Right kidney (tissue), 1 donor: ENCODE measurements around the gene CSRP2.

Source experiments
- DNase-seq: peaks from one replicate; pipeline ENCODE4 v3.0.0-alpha.2; 2016

Gene CSRP2

DNA sequence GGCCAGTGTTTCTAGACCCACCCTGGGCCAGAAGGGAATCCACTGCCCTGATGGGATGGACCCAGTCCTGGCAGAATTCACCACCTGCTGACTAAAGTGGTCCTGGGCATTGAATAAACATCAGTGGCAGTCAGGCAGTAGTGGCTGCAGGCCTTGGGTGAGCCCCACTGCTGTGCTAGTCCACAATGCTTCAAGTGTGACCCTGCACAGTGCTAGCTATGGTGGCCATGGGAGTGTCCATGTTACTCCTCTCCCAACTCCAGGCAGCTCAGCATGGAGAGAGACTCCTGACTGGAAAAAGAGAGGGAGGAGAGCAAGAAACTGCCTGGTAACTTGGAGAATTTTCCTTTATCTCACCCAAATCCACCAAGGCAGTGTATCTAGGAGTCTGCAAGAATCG is 17.5 kb upstream of the CSRP2 start:
- DNase-seq, result no peak

DNA sequence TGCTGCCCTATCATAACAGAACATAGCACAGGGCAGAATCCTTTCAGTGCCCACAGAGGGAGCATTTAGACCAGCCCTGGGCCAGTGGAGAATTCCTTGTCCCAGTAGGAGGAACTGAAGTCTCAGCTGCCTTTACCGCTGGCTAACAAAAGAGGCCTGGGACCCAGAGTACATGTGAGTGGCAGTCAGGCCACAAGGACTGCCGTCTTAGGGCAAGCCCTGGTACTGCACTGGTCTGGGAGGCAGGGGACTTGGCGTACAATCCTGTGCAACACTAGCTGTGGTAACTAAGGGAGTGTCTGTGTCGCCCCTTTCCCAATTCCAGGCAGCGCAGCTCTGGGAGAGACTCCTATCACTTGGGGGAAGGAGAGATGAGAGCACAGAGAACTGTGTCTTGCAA is 17.0 kb upstream of the CSRP2 start:
- DNase-seq, result no peak

DNA sequence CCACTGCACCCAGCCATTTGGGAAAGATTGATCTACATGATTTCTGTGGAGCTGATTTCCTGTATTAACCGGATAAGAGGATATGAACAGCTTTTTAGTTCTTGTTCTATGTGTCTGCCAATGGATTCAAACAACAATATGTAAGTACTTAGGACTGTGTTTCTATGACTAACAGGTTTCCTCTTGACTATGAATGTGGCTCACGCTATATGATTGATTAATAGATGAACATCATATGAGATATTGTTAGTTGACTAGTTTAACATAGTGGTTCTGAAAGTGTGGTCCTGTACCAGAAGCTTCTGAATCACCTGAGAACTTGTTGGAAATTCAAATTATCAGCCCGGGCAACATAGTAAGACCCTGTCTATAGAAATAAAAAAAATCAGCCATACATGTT is 12.8 kb upstream of the CSRP2 start:
- DNase-seq, result no peak

DNA sequence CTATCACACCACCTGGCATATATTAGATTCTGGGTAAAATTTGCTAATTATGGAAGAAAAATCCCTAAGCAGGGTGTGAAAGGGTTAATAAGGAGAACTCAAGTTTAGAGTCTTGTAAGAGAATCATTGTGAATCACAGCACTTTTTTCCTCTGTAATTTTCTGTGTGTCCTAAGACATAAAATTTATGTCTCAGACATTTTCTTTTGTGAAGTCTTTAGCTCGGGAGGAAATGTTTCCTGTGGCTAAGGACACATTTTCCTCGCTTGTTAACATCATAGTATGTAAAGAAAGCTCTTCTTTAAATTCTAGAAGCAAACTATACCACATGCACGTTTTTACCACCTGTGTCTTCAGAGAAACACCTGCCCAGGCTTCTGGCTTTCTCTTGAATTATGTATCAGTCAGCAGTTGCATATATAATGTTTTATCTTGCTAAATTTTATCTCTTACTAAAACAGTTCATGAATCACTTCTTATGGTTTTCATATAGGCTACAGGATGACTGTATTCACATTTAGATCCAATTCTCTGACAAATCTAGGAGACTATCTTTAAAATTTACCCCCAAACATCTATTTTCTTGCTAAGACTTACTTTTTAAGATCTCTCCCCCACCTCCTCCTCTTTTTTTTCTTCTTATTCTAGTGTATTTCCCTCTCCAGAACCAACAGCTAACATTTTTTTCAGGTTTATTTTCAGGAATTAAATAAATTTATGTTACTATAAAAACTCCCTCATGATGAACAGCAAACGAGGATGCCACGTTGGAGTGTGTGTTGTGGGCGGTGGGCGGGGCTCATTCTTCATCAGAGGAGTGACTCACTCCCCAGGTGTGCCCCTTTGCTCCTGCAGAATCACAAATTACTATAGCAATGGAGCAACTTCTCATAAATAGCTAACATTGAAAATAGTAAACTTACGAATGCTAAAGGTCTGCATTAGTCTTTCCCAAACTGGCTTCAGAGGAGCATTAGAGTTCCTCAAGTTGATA is 11.6 kb upstream of the CSRP2 start:
- DNase-seq, result no peak

DNA sequence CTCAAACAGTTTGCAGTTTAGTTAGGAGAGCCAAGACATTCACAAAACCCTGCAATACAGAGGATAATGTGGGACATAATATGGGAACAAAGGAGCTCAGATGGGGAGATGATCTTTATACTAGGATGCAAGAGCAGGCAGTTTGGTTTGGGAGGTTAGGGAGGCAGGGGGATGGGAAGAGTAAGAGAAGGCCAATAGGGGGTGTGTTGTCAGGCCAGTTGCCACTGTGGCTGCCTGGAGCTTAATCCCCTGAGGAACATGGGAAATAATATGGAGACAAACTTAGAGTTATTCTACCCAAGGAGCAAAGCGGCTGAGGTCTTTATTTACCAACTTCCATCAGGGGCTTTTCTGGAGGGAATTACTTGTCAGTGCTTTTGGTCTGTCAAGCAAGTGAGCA is 10.0 kb upstream of the CSRP2 start:
- DNase-seq, result no peak

DNA sequence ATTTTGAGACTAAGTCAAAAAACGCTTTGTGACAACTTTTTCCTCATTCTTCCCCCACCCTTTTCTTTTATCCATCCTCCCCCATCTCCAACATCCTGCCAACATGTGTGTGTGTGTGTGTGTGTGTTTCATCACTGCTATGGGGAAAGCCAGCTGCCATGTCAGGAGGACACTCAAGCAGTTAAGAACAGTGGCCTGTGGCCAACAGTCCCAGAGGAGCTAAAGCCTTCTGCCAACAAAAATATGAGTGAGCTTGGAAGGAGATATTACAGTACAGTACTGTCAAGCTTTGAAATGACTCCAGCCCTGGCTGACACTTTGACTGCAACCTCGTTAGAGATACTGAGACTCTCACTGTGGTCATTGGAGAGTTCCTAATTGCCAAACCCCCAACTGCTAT is 5.0 kb upstream of the CSRP2 start:
- no peak for DNase-seq

DNA sequence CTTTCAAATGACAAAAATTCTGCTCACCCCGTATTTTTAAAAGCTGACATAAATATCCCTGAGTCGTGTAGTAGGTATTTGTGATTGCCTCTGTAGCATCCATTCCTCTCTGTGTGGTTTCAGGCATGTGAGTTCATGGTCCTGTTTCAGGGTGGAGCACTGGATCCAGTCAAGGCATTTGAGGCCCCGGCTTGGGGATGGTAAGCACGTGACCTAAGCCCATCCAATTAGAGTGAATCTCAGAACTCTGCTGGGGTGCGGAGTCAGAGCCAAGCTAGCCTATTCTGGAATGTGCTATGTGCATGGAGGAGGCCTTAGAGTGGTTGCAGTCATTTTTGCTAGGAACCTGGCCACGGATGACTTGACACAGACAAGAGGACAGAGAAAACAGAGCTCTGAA is 4.3 kb upstream of the CSRP2 start:
- no peak for DNase-seq

DNA sequence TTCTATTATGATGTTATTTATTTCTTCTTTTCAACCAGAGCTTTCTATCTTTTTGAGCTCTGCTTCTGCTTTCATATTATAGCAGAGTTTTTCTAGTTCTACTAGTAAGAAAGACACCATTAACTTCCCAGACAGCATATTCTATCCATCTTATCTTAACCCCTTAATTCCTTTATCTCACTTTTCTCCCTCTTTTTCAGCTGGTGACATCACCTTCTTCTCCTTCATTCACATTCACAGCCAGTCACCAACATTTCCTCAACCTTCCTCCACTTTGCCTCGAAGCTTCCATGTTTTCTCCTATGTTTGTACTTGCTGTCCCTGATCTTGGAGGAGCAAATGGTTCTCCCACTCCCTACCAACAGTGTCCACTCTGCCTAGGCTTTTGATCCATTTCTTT is 3.5 kb upstream of the CSRP2 start:
- DNase-seq, result no peak

DNA sequence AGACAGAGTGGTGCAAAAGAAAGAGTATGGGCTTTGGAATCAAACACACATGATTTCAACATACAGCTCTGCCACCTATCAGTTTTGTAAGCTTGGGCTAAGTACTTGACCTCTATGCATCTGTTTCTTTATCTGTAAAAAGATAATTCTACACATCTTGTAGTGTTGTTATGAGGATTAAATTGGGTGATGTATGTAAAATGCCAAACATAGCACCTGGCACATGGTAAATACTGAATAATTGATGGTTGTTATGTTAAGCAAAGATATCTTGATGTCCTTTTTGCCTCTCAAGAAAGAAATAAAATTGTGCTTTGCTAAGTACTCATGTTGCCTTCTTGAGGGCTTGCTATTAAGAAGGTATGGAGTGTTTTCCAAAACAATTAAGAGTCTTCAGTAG is 2.3 kb upstream of the CSRP2 start:
- no peak for DNase-seq

DNA sequence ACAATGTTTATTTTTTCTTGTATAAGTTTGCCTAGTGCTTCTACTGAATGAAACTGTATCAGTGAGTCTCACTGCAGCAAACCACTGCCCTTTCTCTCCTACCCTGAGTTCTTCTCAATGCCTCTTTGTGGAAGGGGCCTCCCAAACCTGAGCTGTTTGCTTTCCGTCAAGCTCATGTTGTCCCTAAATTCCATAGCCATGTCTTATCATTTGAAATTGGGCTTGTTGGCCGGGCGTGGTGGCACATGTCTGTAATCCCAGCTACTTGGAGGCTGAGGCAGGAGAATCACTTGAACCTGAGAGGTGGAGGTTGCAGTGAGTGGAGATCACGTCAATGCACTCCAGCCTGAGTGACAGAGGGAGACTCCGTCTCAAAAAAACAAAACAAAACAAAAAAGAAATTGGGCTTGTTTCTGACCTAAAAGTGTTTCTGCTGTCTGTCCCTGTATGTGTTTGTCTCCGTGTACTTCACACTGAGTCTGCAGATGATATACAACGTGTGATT is 1.8 kb upstream of the CSRP2 start:
- no peak for DNase-seq

DNA sequence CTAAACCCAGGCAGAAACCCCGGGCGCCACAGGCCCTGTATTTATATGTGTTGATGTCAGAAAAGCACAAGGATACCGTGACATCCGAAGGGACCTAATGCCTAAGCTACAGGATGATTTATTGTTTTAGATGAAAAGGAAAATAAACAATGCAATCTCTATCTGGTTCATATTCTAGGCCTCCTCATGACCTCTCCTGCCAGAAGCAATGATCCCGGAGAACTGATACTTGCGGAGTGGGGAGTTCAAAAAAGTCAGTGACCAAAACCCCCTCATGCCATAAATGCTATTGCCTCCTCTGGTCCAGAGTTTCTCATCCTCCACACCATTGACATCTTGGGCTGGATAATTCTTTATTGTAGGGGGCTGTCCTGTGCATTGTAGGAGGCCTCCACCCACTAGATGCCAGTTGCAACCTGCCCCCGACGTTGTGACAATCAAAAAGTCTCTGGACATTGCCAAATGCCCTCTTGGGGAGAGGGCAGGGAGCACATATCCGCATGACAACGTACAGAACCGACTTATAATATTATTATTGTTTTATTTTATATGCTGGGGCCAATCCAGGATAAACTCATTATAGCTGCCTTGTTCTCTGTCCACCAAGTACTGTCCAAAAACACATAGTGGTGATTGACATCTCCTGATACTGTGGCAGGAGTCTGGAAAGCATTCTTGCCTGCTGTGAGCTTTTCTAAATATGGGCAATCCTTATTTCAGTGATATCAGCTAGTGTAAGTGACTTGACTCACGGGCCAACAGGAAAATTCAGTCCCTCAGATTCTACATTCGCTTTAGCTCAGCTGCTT is 1.1 kb upstream of the CSRP2 start:
- no peak for DNase-seq

DNA sequence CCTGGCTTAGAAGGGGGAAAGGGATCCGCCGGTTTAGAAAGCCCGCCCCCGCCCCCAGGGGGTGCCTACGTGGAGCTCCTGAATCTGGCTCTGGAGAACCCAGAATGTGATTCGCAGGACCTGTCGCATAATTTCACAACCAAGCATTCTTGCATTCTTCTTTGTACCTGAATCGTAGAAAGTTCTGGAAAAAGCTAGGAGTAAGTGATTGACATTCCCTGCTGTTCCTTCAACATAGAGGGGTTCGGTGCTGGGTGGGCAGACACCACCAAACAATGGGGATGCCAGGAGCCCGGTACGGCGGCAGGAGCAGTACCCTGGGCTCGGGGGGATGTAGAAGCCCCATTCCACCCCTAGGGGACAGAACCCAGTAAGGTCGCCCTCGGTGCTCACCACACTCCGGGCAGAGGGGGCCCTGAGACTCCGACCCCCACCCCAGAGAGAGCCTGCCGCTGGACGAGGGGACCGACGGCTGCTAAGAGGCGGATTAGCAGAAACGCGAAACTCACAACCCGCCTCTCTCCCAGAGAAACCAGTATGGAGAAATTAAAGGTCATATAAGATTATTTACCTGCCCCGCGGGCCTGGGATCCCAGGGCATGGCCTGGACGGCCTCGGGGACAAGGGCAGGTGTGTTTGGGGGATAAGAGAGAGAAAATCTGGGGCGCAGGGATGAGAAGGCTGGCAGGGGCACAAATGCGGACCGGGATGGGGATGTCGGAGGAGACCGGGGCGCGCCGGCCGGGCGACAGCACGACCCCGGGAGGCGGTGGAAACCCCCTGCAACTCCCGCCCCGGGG is 520 bp downstream of the CSRP2 start:
- DNase-seq, result no peak

DNA sequence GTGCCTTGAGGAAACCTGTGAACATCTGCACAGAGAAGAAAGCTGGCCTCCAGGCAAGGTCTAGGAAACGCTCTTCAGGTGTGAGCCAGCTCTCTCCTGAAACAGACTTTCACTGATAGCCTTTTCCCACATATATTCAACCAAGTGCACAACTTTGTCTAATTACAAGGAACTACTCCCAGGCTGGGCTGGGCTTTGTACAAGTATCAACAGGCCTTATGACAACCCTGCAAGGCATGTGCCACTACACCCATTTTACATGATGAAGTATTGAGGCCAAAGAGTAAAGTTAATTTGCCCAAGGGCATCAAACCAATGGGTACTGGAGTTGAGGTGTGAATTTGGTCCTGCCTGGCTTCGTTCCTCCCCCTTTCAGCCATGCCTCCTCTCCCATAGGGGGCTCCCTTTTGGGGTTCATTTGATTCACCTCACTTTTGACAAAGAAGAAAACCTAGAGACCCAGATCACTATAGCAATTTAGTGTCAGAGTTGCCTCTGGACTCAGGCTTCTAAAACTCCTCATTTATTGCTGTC is 2.1 kb downstream of the CSRP2 start:
- DNase-seq, result no peak

DNA sequence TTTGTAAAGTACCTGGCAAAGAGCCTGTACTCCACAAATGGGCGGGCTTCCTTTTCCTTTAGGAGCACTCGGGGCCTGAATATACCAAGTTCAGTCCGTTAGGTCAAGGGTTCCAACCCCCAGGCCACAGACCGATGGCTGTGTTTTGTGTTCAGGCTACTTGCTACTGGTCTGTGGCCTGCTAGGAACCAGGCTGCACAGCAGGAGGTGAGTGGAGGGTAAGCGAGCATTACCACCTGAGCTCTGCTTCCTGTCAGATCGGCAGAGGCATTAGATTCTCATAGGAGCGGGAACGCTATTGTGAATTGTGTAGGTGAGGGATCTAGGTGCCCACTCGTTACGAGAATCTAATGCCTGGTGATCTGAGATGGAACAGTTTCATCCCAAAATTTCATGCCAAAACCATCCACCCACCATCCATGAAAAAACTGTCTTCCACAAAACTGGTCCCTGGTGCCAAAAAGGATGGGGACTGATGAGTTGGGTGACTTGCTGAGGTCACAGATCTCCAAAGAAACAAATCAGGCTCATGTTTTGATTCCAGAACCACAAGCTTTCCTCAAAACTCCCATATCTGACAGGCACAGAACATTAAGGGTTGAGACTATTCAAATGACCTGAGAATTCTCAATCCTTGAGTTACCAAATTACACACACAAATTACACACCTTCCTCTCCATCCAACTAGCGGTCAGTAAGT is 4.2 kb downstream of the CSRP2 start:
- no peak for DNase-seq

DNA sequence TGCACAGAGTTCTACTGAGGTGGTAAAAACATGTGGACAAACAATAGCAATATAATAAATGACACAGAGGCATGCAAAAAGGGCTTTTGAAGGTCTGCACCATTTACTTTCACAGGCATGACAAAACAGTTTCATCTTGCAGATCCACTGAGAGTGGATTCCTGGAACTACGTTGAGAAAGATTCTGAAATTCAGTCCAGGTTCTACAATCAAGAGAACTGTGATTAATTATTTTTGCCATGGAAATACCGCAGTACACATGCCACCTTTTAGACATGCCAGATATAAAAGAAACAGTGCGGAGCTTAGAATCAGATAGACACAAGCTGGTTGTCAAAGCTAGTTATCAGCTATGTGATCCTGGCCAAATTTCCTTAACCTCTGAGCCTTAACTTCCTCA is 4.8 kb downstream of the CSRP2 start:
- DNase-seq, result no peak

DNA sequence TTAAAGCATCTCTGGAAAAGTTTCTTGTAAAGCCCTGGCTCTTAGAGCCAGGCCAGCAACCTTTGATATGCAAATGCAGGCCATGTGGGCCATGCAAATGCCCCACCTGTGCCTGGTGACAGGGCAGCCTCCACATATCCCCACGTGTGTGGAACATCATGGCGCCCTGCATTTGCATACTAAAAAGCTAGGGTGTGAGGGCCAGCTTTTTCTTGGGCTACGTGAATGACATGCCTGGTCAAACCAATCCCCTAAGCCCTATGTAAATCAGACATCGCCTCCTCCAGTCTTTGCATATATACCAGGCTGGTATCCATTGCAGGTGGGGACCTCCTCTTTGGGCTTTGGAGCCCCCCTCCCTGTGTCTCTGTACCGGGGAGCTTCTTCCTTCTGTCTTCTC is 6.4 kb downstream of the CSRP2 start:
- DNase-seq, result no peak

DNA sequence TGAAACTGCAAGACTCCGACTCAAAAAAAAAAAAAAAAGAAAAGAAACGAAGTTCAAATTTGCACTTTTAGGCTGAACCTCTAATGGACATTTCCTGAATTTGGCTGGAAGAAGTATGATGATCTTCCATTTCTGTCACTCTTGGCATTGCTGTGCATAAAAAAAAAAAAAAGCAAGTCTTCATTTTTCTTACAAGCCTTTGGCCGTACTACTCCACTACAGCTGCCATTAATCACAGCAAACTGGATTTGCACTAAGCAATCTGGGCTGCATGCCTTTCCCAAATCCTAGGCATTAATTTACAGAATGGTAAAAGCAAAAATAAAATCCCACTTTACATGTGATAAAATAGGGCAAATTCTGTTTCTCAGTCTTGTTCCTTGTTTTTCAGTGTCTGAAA is 7.1 kb downstream of the CSRP2 start:
- no peak for DNase-seq

DNA sequence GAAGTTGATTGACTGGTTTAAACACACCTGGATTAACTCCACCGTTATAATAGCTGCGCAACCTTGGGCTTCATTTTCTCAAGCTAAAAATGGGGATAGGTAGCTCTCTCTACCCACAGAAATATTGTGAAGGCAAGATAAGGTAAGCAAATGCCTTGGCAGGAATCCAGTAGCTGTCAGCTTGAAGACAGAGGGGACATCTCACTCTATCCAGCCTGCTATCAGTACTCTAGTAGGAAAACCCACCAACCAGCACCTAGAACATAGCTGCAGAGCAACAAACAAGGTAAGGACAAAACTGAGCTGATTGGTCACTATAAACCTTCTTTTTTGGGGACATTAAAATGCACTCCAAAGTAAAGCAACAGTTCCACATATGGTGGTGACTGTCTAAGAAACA is 7.7 kb downstream of the CSRP2 start:
- DNase-seq, result no peak

DNA sequence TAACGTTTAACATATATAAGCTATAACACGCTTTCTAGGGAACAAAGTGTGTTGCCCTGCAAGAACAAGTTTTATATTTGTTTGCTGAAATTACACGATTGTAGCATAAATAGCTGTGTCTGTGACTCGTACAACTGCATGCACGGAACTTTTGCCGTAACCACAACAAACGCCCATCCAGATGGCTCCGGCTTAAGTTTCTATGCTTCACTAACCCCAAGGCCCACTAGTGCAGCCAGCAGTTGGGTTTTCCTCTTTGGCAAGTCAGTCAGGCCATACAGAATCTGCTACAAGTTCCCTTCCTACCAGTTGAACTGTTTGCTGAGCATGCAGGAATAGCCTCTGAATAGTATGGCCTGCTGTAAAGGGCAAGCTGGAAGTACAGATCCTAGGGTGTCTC is 12.1 kb downstream of the CSRP2 start:
- DNase-seq, result peak; percentile 31

DNA sequence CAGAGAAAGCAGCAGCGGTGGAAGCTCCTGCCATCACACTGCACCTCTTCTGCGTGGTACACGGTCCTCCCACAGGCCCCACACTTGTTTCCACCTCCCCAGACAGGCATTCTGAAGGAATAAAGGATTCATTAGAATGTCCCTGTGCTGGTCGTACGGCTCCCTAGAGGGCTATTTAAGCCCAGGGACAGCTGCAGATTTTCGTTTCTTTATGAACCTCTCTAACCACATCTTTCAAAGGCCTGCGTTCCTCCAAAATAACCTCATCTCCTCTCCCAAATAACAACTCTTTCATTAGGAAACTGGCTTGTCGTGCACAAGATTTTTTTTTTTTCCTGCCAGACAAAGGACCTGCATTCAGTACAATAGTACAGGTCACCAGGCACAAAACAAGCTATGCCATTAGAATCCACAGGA is 12.7 kb downstream of the CSRP2 start:
- DNase-seq, result peak; percentile 33

DNA sequence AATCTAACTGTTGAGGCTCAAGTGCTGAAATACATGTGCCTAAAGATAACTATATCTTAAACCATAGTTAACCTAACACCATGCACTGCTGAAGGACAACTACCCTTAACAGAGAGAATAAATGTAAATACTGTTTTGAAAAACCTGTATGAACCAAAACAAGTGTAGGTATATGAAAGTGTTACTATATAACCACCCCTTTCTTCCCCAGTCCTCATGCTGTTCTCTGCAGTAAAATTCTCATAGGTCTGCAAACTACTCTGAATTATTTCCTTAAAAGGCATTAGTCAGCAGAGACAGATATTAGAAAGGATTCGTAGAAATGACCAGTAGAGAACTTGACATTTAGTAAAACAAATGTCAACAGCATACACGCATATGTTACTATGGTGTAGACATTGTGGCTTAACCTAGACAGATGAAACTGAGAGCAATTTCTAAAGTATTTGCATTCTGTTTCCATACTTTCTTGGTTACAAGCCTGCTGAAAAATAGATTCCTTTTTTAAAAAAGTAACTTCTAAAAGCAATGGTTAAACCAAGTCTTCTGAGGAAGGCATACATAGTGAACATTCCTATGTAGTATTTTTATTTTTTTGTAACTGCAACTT is 13.9 kb downstream of the CSRP2 start:
- no peak for DNase-seq
